Right renal cortex interstitium (tissue), 3 donors: ENCODE data around the gene BANP. TPM values are rescaled to one million over a fixed set of nuclear protein-coding genes. Genes with fewer than 3 reads are reported as not detected.
"Not testable (repeated sequence)": the region's sequence is repeated elsewhere in the genome, so short reads cannot be mapped to it uniquely, and the experiment has no call there.

Experiments
- DNase-seq, 3 donors: peaks; one replicate each; pipeline ENCODE4 v3.0.0-alpha.2; 2013; ENCODE audit warnings: low read depth in 3 of 3, low spot score in 2 of 3
- polyA plus RNA-seq, 3 donors: library from polyadenylated mRNA; unstranded; fragments of 120-200 nt; gene quantifications; one replicate each; pipeline ENCODE4 v1.2.1, GENCODE V29; 2013; ENCODE audit not compliant: insufficient read length in 3 of 3

The BANP gene
- polyA plus RNA-seq, 3 donors, result 22.2 to 28.2 (median 27.5) TPM

DNA sequence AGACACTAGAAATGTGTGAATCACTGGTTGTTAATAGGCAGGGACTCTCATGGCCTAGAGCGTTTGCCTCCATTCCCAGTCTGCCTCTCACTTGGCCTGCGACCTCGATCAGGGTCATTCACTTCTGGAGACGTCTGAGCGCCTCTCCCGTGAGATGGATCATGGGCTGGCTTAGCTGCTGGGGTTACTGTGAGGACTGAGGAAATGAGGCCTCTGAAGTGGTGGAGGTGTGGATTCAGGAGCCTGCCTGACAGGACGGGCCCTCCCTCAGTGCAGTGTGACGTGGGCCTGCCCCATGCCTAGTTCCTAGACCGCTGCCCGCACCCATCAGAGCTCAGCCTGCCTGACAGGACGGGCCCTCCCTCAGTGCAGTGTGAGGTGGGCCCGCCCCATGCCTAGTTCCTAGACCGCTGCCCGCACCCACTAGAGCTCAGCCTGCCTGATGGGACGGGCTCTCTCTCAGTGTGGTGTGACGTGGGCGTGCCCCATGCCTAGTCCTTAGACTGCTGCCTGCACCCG lies 61.9 kb downstream of the BANP start:
- no peak for DNase-seq

DNA sequence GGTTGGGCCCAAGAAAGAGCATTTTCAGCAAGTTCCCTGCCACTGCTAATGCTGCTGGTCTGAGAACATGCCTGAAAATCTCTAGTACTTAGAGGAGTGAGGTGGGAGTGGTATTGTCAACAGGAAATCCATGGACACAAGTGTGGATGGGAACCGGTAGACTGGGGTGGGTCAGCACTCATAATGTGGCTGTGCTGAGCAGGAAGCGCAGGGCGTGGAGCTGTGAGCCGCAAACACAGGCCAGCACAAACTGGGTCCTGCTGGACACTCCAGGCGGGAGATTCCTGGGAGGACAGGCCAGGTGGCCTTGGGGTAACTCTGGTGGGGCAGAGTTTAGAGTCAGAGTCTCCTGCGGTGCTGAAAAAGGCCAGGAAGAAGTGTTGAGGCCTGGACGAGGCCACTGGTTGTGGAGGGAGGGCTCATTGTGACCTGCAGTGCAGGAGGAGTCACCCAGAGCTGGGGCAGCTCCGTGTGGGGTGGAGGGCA lies 62.6 kb downstream of the BANP start:
- DNase-seq, result no peak

DNA sequence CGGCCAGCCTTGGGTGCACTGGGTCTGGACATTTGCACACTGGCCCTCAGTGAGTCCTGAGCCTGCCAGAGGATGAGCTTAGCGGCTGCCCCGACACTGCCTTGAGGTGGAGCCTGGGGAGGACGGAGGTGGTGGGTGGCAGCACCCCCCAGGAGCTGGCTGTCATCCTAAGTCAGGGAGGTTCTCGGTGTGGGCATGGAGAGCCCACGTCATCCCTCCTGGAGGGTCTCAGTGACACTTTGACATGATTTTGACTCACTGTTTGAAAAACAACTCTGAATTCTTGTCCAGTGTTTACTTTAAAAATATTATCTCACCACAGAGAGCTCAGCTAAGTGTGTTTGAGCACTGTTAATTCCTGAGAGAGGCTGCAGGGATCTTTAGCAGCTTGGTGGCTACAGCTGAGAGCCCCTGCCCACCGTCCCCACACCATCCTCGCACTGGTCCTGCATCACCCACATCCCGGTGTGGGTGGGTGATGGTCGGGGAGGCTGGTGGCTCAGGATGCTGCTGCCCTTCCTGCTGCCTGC lies 63.1 kb downstream of the BANP start:
- no peak for DNase-seq

DNA sequence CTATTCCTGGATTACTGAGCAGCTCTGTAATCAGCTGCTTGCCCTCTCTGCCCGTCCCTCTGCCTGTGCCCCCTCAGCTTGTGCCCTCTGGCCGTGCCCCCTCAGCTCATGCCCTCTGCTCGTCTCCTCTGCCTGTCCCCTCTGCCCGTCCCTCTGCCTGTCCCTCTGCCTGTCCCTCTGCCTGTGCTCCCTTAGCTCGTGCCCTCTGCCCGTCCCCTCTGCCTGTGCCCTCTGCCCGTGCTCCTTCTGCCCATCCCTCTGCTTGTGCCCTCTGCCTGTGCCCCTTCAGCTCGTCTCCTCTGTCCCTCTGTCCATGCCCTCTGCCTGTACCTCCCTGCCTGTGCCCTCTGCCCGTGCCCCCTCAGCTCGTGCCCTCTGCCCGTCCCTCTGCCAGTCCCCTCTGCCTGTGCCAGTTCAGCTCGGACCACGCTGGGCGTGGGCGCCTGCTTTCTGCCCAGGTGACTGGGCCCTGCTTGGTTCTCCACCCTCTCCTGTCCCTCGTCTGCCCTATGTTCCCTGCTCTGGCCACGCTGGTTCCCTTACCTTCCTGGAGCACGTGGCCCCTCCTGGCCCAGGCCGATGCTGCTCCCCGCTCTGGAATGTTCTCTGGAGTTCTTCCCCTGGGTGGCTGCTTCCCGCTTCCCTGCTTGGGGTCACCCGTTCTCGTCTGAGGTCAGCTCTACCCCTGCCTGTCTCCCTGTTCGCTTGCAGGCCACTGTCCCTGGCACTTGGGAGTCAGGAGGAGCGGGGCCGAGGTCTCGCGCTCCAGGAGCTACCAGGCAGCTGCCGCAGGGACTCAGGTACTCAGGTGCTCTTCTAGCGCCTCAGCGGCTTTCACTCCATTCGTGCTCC lies 63.9 kb downstream of the BANP start:
- no peak for DNase-seq

DNA sequence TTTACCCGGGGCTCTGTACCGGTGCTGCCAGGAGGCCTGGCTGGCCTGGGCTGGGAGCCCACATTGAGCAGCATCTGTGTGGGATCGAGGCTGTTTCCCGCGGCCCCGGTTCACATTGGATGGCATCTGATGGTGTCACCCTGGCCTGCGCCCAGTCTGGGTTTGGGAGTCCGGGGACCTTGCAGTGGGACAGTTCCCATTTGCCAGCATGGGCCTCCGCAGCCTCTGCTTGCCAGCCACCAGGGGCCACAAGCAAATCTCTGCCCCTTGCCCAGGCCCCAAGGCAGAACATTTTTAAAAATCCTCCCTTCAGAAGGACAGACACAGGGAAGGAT lies 64.5 kb downstream of the BANP start:
- no peak for DNase-seq

DNA sequence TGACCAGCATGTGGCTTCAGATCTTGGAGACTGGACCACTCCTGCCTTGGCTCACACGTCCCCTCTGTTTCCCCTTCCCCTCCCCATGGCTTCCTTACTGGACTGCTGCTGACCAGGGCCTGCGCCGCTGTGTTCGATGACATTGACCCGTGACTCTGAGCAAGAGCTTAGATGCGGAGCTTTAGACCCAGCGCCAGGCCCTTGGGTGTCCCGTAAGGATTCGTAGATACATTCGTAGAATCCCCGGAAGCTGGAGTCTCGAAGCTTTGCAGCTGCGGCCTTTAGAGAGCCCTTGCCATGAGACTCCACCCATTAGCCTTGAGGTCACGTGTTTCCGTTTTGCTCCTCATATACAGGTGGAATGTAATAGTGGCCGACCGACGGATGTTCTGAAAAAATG lies 65.2 kb downstream of the BANP start:
- DNase-seq, result not testable (repeated sequence)

DNA sequence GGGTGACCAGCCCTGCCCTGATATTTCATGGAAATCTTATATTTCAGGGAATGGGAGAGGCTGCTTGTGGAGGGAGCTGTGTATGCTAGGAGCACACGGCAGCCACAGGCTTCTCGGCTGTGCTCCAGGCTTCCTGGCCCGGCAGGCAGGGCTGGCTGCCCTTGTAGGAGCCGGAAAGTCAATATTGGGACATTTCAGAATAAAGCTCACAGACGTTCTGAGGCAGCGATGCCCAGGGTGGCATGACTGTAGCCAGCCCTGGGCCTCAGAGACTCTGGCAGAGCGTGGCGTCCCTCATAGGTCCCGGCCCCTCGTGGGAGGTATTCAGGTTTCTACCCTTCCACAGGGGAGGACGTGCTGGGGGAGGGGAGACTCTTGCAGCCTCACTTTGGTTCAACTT lies 65.7 kb downstream of the BANP start:
- DNase-seq, result no peak

DNA sequence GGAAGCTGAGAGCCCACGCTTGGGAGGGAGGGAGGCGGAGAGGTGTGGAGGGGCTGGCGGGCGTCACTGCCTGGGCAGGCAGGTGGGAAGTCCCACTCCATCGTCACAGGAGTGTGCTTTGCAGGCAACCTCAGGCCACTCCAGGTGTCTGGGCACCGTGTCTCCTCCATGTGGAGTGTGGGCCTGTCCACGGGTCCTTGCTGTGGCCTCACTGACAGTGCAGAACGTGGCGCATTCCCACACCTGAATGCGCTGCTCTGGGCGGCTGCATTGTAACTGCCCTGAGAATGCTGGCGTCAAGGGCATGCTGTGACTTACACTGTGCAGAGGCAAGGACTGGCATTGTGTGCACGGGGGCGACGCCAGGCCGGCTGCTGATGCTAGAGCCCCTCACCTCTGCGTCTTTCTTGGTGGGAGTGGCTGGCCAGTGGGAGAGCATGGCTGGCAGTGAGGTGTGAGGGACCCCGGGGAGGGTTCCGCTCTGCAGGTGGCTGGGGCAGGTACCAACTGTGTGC lies 66.4 kb downstream of the BANP start:
- no peak for DNase-seq

DNA sequence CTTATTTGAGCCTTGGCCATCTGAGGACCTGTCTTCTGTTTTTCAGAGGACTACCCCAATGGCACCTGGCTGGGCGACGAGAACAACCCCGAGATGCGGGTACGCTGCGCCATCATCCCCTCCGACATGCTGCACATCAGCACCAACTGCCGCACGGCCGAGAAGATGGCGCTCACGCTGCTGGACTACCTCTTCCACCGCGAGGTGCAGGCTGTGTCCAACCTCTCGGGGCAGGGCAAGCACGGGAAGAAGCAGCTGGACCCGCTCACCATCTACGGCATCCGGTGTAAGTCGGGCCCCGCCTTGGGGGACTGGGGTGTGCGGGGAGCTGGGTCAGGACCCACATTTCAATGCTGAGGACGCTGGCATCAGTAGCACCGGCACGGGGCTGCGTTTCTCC lies 67.1 kb downstream of the BANP start:
- not testable (repeated sequence) for DNase-seq

DNA sequence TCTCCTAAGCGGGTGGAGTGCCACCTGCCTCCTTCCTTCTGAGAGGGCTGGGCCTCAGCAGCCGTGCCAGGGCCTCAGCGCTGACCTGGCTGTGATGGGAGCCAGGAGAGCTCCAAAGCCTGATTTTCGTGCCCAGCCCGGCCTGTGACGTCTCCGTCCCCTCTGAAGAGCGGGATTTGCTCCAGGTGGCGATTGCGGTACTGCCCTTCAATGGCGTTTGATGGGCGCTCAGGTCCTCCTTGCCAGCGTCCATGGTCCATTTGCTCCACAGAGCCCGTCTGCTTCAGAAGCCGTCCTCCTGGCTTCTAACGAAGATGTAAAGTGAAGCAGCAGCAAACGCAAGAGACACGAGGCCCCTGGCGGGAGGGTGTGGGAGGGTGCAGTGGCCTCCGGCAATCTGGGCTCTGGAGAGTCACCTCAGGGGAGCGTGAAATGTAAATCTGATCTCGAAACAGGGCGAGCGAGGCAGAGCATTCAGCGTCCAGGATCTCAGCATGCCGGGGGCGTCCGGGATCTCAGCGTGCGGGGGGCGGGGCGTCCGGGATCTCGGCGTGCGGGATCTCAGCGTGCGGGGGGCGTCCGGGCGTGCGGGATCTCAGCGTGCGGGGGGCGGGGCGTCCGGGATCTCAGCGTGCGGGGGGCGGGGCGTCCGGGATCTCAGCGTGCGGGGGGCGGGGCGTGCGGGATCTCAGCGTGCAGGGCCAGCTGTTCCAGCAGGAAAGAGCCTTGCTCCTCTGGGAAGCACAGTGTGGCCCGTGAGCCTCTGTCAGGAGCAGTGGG lies 68.0 kb downstream of the BANP start:
- not testable (repeated sequence) for DNase-seq

DNA sequence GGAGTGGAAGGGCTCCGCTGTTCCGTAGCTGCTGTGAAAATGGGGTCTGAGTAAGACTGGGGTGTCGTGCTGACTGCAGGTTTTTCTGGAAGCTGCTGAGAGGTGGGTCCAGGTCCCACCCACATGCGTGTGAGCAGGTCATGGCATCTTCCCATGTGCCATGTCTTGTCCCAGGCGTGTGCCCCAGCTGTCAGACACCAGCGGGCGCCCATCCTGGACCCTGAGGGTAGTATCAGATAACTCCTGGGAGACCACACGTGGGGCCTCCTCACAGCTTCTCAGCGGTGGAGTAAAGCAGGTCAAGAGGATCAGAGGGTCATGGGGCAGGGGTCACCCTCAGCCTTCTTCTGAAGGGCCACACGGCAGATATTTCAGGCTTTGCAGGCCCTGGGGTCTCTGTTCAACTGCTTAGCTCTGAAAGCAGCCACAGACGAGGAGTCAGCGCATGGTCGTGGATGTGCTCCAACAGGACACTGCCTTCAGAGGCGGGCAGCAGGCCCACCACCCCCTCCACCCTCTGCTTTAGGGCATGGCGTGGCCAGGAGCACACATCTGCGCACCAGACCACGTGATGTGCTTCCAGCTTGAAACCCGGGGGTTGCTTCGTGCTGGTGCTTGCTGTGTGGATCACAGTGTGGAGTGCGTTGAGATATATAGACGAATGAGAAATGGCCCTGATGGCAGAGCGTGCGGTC lies 68.7 kb downstream of the BANP start:
- DNase-seq, result no peak

DNA sequence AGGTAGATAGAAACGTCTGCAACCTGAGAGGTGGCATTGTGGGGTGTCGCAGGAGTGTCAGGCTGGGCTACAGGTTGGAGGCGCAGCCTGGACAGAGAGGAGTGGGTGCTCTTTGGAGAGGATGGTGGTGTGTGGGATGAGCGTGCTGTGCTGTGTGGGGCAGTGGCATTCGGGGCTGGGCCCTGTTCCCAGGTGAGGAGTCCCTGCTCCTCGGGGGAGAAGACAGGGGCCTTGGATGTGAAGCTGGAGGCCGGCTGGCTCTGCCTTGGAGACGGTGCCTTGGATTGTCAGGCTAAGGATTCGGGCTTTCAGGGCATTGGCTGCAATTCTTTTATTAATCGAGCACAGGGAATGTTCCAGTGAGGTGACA lies 69.3 kb downstream of the BANP start:
- no peak for DNase-seq

DNA sequence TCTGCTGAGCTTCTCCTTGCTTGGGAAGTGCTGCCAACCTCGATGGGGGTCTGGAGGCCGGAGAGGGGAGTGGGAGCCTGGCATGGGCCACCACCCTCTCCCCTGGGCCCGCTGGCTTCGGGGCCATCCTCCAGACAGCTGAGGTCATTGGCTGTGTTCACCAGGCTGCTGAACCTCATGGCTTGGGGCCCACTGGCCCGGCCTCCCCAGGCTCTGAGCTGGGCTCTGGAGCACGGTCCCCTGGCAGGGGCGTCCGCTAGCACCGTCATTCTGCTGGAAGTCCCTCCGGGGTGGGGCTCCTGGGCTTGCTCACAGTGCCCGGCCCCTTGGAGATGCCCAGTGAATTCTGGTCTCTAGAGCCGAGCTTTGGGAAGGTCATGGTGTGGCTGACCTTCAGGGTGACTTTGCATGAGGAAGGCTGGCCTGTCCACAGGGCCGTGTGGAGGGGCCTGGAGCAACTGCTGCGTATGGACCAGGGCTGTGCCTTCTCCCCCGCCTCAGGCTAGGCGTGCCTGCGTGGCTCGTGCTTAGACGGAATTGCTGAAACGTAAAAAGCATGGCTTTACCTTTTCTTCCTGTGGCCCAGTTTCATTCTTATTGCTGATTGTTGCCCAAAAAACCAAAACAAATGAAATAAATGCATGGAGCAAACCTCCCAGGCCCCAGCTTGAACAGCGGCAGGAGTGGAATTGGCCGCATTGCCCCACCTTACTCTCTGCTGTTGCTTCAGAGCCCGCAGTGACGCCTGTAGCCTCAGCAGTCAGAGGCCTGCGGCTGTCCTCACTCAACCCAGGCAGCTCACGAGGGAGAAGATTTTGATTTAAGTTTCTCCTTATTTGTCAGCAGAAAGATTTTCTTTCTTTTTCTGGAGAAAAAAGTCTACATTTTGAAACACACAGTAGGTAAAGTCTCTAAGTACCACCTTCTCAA lies 70.1 kb downstream of the BANP start:
- not testable (repeated sequence) for DNase-seq

DNA sequence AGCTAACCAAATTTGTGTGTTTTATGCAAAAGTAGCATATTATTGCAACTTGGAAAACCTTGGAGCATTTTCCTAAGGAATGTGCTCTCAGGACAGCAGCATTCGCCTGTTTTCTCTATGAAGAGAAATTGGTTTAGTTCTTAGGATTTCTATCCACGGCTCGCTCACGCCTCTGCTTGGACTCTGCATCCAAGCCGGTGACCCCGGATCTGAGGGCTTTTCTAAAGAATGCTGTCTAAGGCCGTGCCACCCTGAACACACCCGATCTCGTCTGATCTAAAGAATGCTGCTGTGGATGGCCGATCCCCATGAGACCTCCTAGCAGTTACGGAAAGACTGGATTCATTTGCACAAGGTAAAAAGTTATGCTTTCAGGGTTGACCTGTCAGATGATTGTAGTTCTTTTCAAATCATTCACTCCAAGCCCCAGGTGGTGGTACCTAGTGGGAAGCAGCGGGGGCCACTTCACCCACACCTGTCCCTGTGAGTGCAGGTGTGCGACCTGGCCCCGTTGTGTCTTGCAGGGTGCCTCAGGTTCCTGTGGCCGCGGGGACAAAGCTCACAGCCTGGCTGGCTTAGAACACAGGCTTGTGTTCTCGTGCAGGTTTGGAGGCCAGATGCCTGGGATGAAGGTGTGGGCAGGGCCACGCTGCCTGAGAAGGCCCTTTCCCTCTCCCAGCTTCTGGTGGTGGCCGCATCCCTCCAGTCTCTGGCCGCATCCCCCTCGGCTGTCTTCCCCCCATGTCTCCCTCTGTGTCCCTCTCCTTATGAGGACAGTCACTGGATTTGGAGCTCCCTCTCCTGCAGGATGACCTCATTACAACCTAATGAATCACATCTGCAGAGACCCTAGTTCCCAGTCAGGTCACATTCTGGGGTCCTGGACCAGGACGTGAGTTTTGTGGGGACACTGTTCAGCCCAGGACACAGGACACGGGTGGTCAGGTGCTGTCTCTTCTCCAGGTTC lies 71.1 kb downstream of the BANP start:
- DNase-seq, result no peak

DNA sequence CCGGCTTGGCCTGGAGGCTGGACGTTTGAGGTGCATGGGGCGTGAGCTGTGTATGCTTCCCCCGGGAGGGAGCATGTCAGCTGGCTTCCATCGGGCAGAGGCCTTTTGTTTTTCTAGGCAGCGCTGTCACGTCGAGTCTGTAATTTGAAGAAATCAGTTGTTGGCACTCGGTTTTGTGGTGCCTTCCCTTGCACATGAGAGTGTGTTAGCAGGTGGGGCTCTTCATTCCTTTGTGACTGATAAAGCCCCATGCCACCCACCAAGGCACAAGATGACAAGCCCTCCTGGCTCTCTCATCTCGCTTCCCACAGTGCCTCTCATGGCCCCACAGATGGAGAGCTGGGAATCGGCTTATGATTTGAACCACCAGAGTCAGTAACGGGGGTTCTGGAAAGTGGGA lies 72.1 kb downstream of the BANP start:
- no peak for DNase-seq

DNA sequence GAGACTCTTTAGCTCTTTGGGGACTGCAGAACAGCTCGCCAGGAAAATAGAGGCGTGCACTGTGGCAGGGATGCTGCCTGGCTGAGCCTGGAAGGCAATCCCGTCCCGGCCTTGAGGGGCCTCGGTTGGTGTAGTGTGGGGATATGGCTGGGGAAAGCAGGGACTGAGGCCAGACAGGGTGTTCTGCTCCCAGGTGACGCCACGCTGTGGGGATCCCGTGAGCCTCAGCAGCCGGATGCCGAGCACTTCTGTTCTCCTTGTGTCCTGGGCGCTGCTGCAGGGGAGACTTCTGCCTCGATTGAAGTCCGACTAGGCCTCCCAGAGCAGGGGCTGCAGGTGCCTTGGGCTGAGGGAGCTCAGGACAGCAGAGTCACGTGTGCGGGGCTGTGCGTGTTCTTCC lies 72.6 kb downstream of the BANP start:
- DNase-seq, result no peak

DNA sequence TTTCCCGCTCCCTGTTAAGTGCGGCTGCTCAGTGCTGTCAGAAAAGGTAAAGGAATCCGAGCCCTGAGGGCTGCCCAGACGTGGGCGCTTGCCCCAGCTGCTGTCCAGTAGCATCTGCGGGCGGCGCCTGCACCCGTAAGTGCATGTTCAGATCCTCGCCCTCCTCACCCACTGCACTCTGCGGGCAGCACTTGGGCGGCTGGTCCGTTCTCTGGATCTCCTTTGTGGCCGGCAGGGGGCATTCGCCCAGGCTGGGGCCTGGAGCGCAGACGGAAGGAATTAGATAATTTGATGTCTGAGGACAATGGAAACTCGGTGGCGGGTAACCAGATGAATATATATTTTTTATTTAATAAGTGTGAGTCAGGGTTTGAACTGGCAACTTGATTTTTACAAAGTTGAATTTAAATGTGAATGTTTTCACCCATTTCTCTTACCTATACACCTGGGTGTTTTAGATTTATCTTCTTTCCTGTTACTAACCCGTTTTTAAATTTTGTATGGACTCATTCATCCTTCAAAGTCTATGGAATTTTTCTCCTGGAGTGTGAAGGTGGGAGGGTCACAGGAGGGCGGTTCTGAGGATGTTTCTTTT lies 73.4 kb downstream of the BANP start:
- not testable (repeated sequence) for DNase-seq

DNA sequence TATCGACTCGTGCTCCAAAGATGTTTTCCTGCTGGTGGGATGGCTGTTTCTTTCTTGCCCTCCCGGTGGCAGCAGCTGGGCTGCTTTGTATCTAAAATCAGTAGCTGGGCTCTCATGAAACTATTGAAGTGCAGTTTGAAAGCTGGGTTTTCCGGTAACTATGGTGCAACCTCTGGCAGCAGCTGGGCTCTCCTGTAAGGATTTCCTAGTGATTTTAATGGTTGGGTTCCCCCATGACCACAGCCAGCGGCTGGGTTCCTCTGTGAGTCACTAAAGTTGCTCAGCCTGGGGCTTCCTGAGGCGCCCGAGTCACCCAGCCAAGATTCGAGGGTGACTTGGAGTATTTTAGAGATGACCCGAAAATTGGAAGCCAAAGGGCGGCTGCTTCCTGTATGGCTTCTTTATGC lies 73.9 kb downstream of the BANP start:
- not testable (repeated sequence) for DNase-seq
